ENCODE results near the gene TRIM44. TPM values are rescaled to one million over a fixed set of nuclear protein-coding genes. Genes with fewer than 3 reads are reported as not detected.

TRIM44 gene
- total and polyA plus RNA-seq, 10 of the 15 experiments (the other 5 are each of a cell fraction or from before 2014, with no cell fraction given) = 6.7 to 93.0 (median 27.6) TPM

GRCh38 chr11:35852056-35852455 is 189.5 kb downstream of the TRIM44 start:
- H3K27ac ChIP-seq (ENCODE audit: control insufficient read depth, insufficient read depth) = no peak overlapping the region
- H3K79me2 ChIP-seq (ENCODE audit: control insufficient read depth, insufficient read depth, low read length) = no peaks in the 10 kb centered on the region
- 29% methylated on average over 6 of the region's 6 CpGs for WGBS (ENCODE audit: insufficient coverage, insufficient replicate concordance, low lambda C conversion rate, missing lambda C conversion rate)
- intact Hi-C loops (cut with micrococcal nuclease; ENCODE audit: unreplicated experiment) = no loop called here
- POLR2A ChIA-PET = no interaction called here
- no peaks in the 10 kb centered on the region for H3K9me3 ChIP-seq (replicated peaks; ENCODE audit: control insufficient read depth, insufficient read depth, low read length)
- SMC1A ChIA-PET (ENCODE audit: uncharacterized antibody, unreplicated experiment) = interaction anchor here (0.7 to 1.0 kb wide), 3 partner anchors 30 to 268 kb away, joined by 3 to 4 read pairs (median 3); no protein-coding TSS in a partner anchor
- FAIRE-seq (no peak), DNase-seq (ENCODE audit: low read depth, low spot score) (no peak), ATAC-seq (no peak)
- peaks cover 0 to 4% of the 10 kb centered on the region in 2 experiments; a peak in 2 of 4 replicates for H3K27me3 ChIP-seq (replicated peaks in 1 of 2; ENCODE audit: control insufficient read depth in 2 of 2, insufficient read depth in 2 of 2, low read length in 1 of 2)
- H3K9ac ChIP-seq (ENCODE audit: control insufficient read depth, insufficient read depth, low read length) = no peak overlapping the region
- no peak overlapping the region; the same call in 1 of the 2 replicates for H2AFZ ChIP-seq (ENCODE audit: control insufficient read depth, low read depth, low read length)
- H3K36me3 ChIP-seq (ENCODE audit: control insufficient read depth in 2 of 2, insufficient read depth in 2 of 2, low read length in 1 of 2) = no peaks in the 10 kb centered on the region
- H3K4me1 ChIP-seq (ENCODE audit: control insufficient read depth, insufficient read depth, low read length) = no peaks in the 10 kb centered on the region
- H3K4me2 ChIP-seq (ENCODE audit: control insufficient read depth, insufficient read depth) = no peak overlapping the region
- CTCF ChIA-PET = interaction anchor here (0.6 to 0.8 kb wide), 2 partner anchors 30 to 201 kb away, joined by 3 read pairs; no protein-coding TSS in a partner anchor
- H3K4me3 ChIP-seq = no peak overlapping the region
- RAD21 ChIA-PET (ENCODE audit: unreplicated experiment) = no interaction called here
- in situ Hi-C loops (cut with MboI) = no loop called here
- H4K20me1 ChIP-seq (ENCODE audit: control insufficient read depth, insufficient read depth) = no peaks in the 10 kb centered on the region
- no TSS peak for BruUV-seq (replicated peaks)
- no peak for TF ChIP-seq E4F1 (IDR thresholded peaks at IDR 0.05; ENCODE audit: borderline replicate concordance, partially characterized antibody)
- TF ChIP-seq EZH2 (IDR thresholded peaks at IDR 0.05; ENCODE audit: borderline replicate concordance, control insufficient read depth, low read depth, low read length) = no peak
- no peak for TF ChIP-seq KAT2A (conservative IDR thresholded peaks at IDR 0.05; ENCODE audit: control insufficient read depth, low read depth, low read length)
- no peak for TF ChIP-seq IKZF1 (conservative IDR thresholded peaks at IDR 0.05)
- no peak for TF ChIP-seq ZBTB4 (CRISPR knock-in tag; IDR thresholded peaks at IDR 0.05)
- TF ChIP-seq YBX1 (IDR thresholded peaks at IDR 0.05) = no peak
- no peak for TF ChIP-seq EP300 (IDR thresholded peaks at IDR 0.05; ENCODE audit: borderline replicate concordance in 1 of 2, control insufficient read depth in 1 of 2, low read depth in 2 of 2, low read length in 2 of 2)
- no peak for TF ChIP-seq CEBPZ (IDR thresholded peaks at IDR 0.05; ENCODE audit: low read depth, low read length)
- no peak for TF ChIP-seq SUZ12 (IDR thresholded peaks at IDR 0.05; ENCODE audit: unreplicated experiment)
- no peak for TF ChIP-seq ZNF274 (IDR thresholded peaks at IDR 0.05; ENCODE audit: insufficient read depth, insufficient read length)
- no peak for TF ChIP-seq ASH2L (IDR thresholded peaks at IDR 0.05; ENCODE audit: borderline replicate concordance, low read depth)
- no peak for TF ChIP-seq ZNF24 (IDR thresholded peaks at IDR 0.05)
